Spleen (tissue), 11 donors: ENCODE results near the gene MGA. TPM values are rescaled to one million over a fixed set of nuclear protein-coding genes. Genes with fewer than 3 reads are reported as not detected.

Experiments used
- DNase-seq: peaks from one replicate; pipeline ENCODE4 v3.0.0-alpha.2; 2020
- H3K27ac ChIP-seq, 8 donors: fragments of 200-600 bp; sonication (generic) in 7 of 8; 1 replicate in 4 of 8; 2 replicates in 4 of 8; pipeline versions ENCODE4 v1.5.0 to v1.8.0; 2016 to 2021; ENCODE audit warnings: inconsistent platforms in 4 of 8, mild to moderate bottlenecking in 4 of 8, moderate library complexity in 1 of 8
- H3K27me3 ChIP-seq, 7 donors: fragments of 200-600 bp; sonication (generic) in 6 of 7; replicated peaks in 1 of 7; 1 replicate in 4 of 7; 2 replicates in 3 of 7; pipeline versions ENCODE4 v1.5.0 to v1.8.0; 2016 to 2021; ENCODE audit warnings: inconsistent platforms in 3 of 7, mild to moderate bottlenecking in 1 of 7
- H3K36me3 ChIP-seq, 6 donors: fragments of 200-600 bp; sonication (generic) in 5 of 6; 1 replicate in 4 of 6; 2 replicates in 2 of 6; pipeline versions ENCODE4 v1.5.0 to v1.8.0; 2016 to 2021; ENCODE audit warnings: inconsistent platforms in 2 of 6
- H3K4me1 ChIP-seq, 6 donors: fragments of 200-600 bp; sonication (generic) in 5 of 6; 1 replicate in 3 of 6; 2 replicates in 3 of 6; pipeline versions ENCODE4 v1.5.0 to v1.8.0; 2016 to 2021; ENCODE audit warnings: inconsistent platforms in 3 of 6
- H3K4me3 ChIP-seq, 8 donors: fragments of 200-600 bp; sonication (generic) in 7 of 8; 1 replicate in 4 of 8; 2 replicates in 4 of 8; pipeline versions ENCODE4 v1.5.0 to v1.8.0; 2016 to 2021; ENCODE audit warnings: inconsistent platforms in 4 of 8, mild to moderate bottlenecking in 4 of 8, moderate library complexity in 2 of 8
- H3K9me3 ChIP-seq, 8 donors: fragments of 200-600 bp; sonication (generic) in 7 of 8; 1 replicate in 4 of 8; 2 replicates in 4 of 8; pipeline versions ENCODE4 v1.5.0 to v1.8.0; 2016 to 2021; ENCODE audit warnings: inconsistent platforms in 4 of 8
- POLR2A ChIP-seq, 3 donors: fragments of 450-650 bp; IDR thresholded peaks; one replicate each; pipeline ENCODE4 v1.5.1; 2017; ENCODE audit warnings: antibody characterized with exemption in 3 of 3, mild to moderate bottlenecking in 1 of 3
- POLR2AphosphoS5 ChIP-seq, 3 donors: sonication (generic); formaldehyde crosslinking; IDR thresholded peaks; one replicate each; pipeline ENCODE4 v1.5.1; 2017; ENCODE audit warnings: antibody characterized with exemption in 3 of 3
- WGBS, 5 donors: extraction: QIAGEN DNeasy Blood & Tissue Kit in 3 of 5; methylation state at CpG; one replicate each; pipeline versions ENCODE4 v1.1.5 to v1.1.7; 2013 to 2018; 5-methylcytosine and 5-hydroxymethylcytosine counted together
- intact Hi-C: fragments of 100-400 bp; cut with DNase I; formaldehyde crosslinking; loops from one replicate; pipeline ENCODE4 v1.15.0; 2023; ENCODE audit warnings: low total_unique reads
- polyA plus RNA-seq, 3 donors: library from polyadenylated mRNA; stranded (reverse); fragments of 200-250 nt; gene quantifications; one replicate each; pipeline ENCODE4 v1.2.1, GENCODE V29; 2013
- total RNA-seq, 7 donors: library from RNA; depleted of rRNA in 3 of 7; stranded (reverse); fragments of >200 nt in 3 of 7; fragmentation: NEBNext Ultra II Directional in 4 of 7; extraction: Animal tissue kit (Norgen Biotek cat#: 25700) in 4 of 7; gene quantifications; one replicate each; pipeline versions ENCODE4 v1.1.0 to v1.2.1, GENCODE V29; 2016 to 2021
- TF ChIP-seq, protein P1 (sequence below), 11 experiments: fragments of 200-600 bp in 7 of 11; fragments of 450-650 bp in 4 of 11; sonication (generic) in 4 of 11; IDR thresholded peaks in 8 of 11; conservative IDR thresholded peaks in 3 of 11; 1 replicate in 7 of 11; 2 replicates in 4 of 11; pipeline versions ENCODE4 v1.4.0 to v1.8.0; 2016 to 2021; ENCODE audit warnings: antibody characterized with exemption in 11 of 11, inconsistent platforms in 4 of 11, mild to moderate bottlenecking in 1 of 11
- donor health status: healthy with polysubstance abuse.
- donor health status: DM: no; HTN: no; CAD: no; lungs with moderate emphysema.
- donor health status: DM: no; HTN: no; CAD: no.
- donor health status: Bipolar disorder and iron deficiency.
- donor health status: healthy.
- donor health status: DM: no; HTN: no; CAD: no.
- donor health status: DM: yes; HTN: yes; CAD: no.

Gene MGA
- total and polyA plus RNA-seq, 10 donors = 2.7 to 67.7 (median 51.7) TPM

DNA sequence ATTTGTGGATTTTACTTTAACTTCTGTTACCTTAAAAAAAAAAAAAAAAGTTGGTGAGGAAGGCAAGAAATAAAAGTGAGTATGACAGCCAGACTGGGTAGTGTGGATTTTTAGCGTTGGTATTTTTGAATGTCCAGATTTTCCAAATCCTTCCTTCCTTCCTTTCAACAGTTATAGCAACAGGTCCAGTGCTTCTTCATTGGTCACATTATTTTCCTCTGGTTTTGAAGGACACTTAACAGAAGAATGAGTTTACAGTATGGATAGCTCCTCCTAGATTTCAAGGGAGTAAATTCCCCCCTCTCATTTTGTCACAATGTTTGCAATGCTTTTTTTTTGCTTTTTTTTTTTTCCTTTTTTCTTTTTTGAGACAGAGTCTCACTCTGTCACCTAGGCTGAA lies 120.5 kb downstream of the MGA start:
- intact Hi-C loops = no loop called here
- H3K9me3 ChIP-seq = no peaks in the 10 kb centered on the region
- H3K4me3 ChIP-seq = no peak overlapping the region
- 18 to 26% (median 22%) methylated on average over 1 of the region's 1 CpG for WGBS, 5 donors
- no peak for TF ChIP-seq POLR2AphosphoS5 (IDR thresholded peaks at IDR 0.05)
- TF ChIP-seq, protein P1, sequence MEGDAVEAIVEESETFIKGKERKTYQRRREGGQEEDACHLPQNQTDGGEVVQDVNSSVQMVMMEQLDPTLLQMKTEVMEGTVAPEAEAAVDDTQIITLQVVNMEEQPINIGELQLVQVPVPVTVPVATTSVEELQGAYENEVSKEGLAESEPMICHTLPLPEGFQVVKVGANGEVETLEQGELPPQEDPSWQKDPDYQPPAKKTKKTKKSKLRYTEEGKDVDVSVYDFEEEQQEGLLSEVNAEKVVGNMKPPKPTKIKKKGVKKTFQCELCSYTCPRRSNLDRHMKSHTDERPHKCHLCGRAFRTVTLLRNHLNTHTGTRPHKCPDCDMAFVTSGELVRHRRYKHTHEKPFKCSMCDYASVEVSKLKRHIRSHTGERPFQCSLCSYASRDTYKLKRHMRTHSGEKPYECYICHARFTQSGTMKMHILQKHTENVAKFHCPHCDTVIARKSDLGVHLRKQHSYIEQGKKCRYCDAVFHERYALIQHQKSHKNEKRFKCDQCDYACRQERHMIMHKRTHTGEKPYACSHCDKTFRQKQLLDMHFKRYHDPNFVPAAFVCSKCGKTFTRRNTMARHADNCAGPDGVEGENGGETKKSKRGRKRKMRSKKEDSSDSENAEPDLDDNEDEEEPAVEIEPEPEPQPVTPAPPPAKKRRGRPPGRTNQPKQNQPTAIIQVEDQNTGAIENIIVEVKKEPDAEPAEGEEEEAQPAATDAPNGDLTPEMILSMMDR (IDR thresholded peaks at IDR 0.05 in 8 of 11, conservative IDR thresholded peaks at IDR 0.05 in 3 of 11) = no peak
- TF ChIP-seq POLR2A (IDR thresholded peaks at IDR 0.05) = no peak
- peaks cover 0 to 4% (median 0%) of the 10 kb centered on the region in 6 donors for H3K36me3 ChIP-seq
- peaks cover 20 to 80% (median 57%) of the 10 kb centered on the region in 6 donors for H3K4me1 ChIP-seq
- H3K27ac ChIP-seq = peak overlapping the region in 3 of 8 donors; percentile 2 to 35 (median 10)
- DNase-seq = no peak
- no peaks in the 10 kb centered on the region for H3K27me3 ChIP-seq

DNA sequence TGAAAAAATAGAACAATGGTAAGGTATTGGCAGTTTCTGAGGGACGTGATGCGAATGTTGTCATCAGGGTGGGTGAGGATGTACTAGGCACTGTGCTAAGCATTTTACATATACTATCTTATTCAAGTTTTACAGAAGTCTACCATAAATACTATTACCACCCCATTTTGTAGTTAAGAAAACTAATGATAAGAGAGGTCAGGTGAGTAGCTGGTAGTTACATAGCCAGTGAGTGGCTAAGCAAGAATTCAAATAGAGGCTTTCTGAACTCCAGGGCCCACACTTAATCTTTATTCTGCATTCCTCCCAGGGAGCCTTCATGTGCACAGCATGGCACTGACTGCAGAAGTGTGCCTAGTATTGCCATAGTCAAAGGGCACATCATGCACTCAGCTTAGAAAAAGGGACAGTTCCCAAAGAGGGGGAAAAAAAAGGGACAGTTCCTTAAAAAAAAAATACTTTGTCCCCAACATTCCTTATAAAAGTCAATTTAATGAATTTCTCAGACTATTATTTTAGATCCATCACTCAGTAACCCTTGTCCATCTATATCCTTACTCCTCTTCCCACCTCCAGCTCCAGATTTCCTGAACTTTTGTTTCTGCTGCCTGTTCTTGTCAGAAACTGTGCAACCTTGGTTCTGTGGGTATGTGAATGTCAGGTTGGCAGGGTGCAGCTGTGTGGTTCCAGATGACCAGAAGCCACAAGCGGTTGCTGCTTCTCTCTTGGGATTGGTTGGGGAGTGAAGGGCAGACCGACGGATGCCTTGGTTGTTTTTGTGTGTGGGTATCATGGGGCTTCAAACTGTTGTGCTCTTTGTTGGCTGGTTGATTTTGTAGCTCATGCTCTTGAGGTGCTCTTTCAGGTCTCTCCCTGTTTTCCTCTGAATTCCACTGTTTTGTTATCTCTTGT lies 122.4 kb downstream of the MGA start:
- Histone ChIP-seq H3K27me3 (no peaks in the 10 kb centered on the region), H3K4me1 (peaks cover 13 to 71% (median 40%) of the 10 kb centered on the region in 6 donors), H3K27ac (peak overlapping the region in 3 of 8 donors; percentile 10 to 36 (median 31)), H3K9me3 (no peaks in the 10 kb centered on the region), H3K36me3 (peaks cover 0 to 4% (median 0%) of the 10 kb centered on the region in 6 donors), H3K4me3 (no peak overlapping the region)
- 49 to 82% (median 63%) methylated on average over 5 of the region's 5 CpGs for WGBS, 5 donors
- no peak for TF ChIP-seq POLR2AphosphoS5 (IDR thresholded peaks at IDR 0.05)
- TF ChIP-seq, protein P1 (IDR thresholded peaks at IDR 0.05 in 8 of 11, conservative IDR thresholded peaks at IDR 0.05 in 3 of 11) = no peak
- TF ChIP-seq POLR2A (IDR thresholded peaks at IDR 0.05) = no peak
- no peak for DNase-seq
- intact Hi-C loops = no loop called here

- Histone ChIP-seq H3K27ac (peak overlapping the region in 3 of 8 donors; percentile 10 to 36 (median 31)), H3K27me3 (no peaks in the 10 kb centered on the region), H3K4me3 (no peak overlapping the region), H3K9me3 (no peaks in the 10 kb centered on the region), H3K4me1 (peaks cover 10 to 71% (median 43%) of the 10 kb centered on the region in 6 donors), H3K36me3 (peaks cover 0 to 4% (median 0%) of the 10 kb centered on the region in 6 donors)
- WGBS, 5 donors = 64 to 75% (median 68%) methylated on average over 1 of the region's 1 CpG
- DNase-seq = no peak
- intact Hi-C loops = no loop called here
- no peak for TF ChIP-seq POLR2A (IDR thresholded peaks at IDR 0.05)
- TF ChIP-seq POLR2AphosphoS5 (IDR thresholded peaks at IDR 0.05) = no peak
- TF ChIP-seq, protein P1 (IDR thresholded peaks at IDR 0.05 in 8 of 11, conservative IDR thresholded peaks at IDR 0.05 in 3 of 11) = no peak
These were observed 123.1 kb downstream of the MGA start for GRCh38 chr15:41783296-41783695.

- Histone ChIP-seq H3K4me3 (no peak overlapping the region), H3K9me3 (no peaks in the 10 kb centered on the region), H3K27ac (no peak overlapping the region), H3K27me3 (no peaks in the 10 kb centered on the region), H3K36me3 (peaks cover 0 to 4% (median 0%) of the 10 kb centered on the region in 6 donors), H3K4me1 (peaks cover 16 to 71% (median 48%) of the 10 kb centered on the region in 6 donors)
- intact Hi-C loops = no loop called here
- 50 to 62% (median 60%) methylated on average over 3 of the region's 3 CpGs for WGBS, 5 donors
- DNase-seq = no peak
- TF ChIP-seq, protein P1 (IDR thresholded peaks at IDR 0.05 in 8 of 11, conservative IDR thresholded peaks at IDR 0.05 in 3 of 11) = no peak
- TF ChIP-seq POLR2A (IDR thresholded peaks at IDR 0.05) (no peak), POLR2AphosphoS5 (IDR thresholded peaks at IDR 0.05) (no peak)
These were observed 128.1 kb downstream of the MGA start for GRCh38 chr15:41788262-41788661.
